HEK293 (cell line): Measurements from ENCODE around the gene TNRC6A.

Experiments used
- ATF2 ChIP-seq: fragments of 450-650 bp; formaldehyde crosslinking; IDR thresholded peaks from 2 replicates; pipeline ENCODE4 v1.5.1; 2016; ENCODE audit warnings: missing biosample characterization, missing genetic modification characterization, low read depth
- EGR2 ChIP-seq: fragments of 450-650 bp; formaldehyde crosslinking; IDR thresholded peaks from 2 replicates; pipeline ENCODE4 v1.5.1; 2016; ENCODE audit warnings: low read depth, missing biosample characterization, missing genetic modification characterization
- REPIN1 ChIP-seq: fragments of 450-650 bp; formaldehyde crosslinking; IDR thresholded peaks from 2 replicates; pipeline ENCODE4 v1.5.1; 2017; ENCODE audit warnings: missing biosample characterization, missing genetic modification characterization, low read depth
- SETDB1 ChIP-seq: IDR thresholded peaks from one replicate; pipeline ENCODE4 v1.6.1; 2017; ENCODE audit warnings: mild to moderate bottlenecking, low read length, moderate library complexity, mixed read lengths; ENCODE audit not compliant: insufficient read length
- ZBTB8A ChIP-seq: fragments of 450-650 bp; formaldehyde crosslinking; IDR thresholded peaks from 2 replicates; pipeline ENCODE4 v1.5.1; 2016; ENCODE audit warnings: missing biosample characterization, missing genetic modification characterization
- ZFP37 ChIP-seq: fragments of 450-650 bp; formaldehyde crosslinking; IDR thresholded peaks from 2 replicates; pipeline ENCODE4 v1.5.1; 2016; ENCODE audit warnings: missing biosample characterization, missing genetic modification characterization
- ZNF223 ChIP-seq: fragments of 450-650 bp; formaldehyde crosslinking; IDR thresholded peaks from 2 replicates; pipeline ENCODE4 v1.5.1; 2016; ENCODE audit warnings: missing biosample characterization, missing genetic modification characterization
- ZNF514 ChIP-seq: fragments of 450-650 bp; formaldehyde crosslinking; IDR thresholded peaks from 2 replicates; pipeline ENCODE4 v1.5.1; 2016; ENCODE audit warnings: missing biosample characterization, missing genetic modification characterization
- ZNF830 ChIP-seq: fragments of 450-650 bp; IDR thresholded peaks from 2 replicates; pipeline ENCODE4 v1.5.0; 2018; ENCODE audit warnings: missing biosample characterization, missing genetic modification characterization, low read depth, mild to moderate bottlenecking, moderate library complexity
- ZSCAN5A ChIP-seq: fragments of 450-650 bp; formaldehyde crosslinking; IDR thresholded peaks from 2 replicates; pipeline ENCODE4 v1.5.1; 2016; ENCODE audit warnings: missing biosample characterization, missing genetic modification characterization
- TF ChIP-seq, protein P1 (sequence below): fragments of 450-650 bp; formaldehyde crosslinking; IDR thresholded peaks from 2 replicates; pipeline ENCODE4 v1.5.1; 2016; ENCODE audit warnings: missing biosample characterization, missing genetic modification characterization
- TF ChIP-seq, protein P2 (sequence below): fragments of 450-650 bp; IDR thresholded peaks from 2 replicates; pipeline ENCODE4 v1.5.1; 2018; ENCODE audit warnings: missing biosample characterization, missing genetic modification characterization
- TF ChIP-seq, protein P3 (sequence below): IDR thresholded peaks from 2 replicates; pipeline ENCODE4 v1.6.1; 2011; ENCODE audit warnings: mild to moderate bottlenecking, low read depth, low read length, borderline replicate concordance

DNA sequence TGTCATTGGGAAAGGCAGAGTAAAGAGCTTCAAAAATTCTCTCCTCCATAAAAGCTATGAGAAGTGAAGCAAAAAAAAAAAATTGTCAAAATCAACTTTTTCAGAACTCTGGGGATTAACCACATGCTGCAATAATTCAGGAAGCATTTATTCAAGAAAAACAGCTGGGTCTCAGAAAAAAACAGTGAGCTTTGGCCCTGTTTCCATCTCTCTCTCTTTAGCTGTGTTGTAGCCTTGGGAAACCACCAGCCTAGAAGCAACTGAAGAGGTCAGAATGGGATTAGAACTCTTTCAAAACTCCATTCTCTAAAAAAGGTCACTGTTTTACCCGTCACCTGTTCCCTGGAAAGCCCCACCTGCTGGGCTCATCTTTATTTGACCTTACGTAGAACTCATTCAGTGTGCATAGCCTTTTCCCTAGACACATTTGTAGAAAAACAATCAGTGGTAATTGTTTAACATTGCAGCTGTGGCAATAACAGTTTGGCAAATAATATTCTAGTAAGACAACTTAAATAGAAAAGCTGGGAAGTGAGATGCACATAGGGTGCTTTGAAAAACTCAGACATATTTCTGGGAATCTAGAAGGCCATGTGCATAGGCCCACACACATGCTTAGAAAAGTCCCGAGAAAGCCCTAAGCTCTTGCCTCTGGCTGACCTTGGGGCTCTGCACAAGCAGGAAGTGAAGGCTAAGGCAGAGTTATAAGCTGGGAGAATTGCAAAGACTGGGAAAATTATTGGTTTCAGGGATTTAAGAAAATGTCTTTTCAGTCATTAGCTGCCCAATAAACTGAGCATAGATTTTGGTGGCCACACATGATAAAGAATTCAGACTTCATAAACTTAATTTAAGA, 134.4 kb downstream of the TNRC6A start:
- TF ChIP-seq, protein P1, sequence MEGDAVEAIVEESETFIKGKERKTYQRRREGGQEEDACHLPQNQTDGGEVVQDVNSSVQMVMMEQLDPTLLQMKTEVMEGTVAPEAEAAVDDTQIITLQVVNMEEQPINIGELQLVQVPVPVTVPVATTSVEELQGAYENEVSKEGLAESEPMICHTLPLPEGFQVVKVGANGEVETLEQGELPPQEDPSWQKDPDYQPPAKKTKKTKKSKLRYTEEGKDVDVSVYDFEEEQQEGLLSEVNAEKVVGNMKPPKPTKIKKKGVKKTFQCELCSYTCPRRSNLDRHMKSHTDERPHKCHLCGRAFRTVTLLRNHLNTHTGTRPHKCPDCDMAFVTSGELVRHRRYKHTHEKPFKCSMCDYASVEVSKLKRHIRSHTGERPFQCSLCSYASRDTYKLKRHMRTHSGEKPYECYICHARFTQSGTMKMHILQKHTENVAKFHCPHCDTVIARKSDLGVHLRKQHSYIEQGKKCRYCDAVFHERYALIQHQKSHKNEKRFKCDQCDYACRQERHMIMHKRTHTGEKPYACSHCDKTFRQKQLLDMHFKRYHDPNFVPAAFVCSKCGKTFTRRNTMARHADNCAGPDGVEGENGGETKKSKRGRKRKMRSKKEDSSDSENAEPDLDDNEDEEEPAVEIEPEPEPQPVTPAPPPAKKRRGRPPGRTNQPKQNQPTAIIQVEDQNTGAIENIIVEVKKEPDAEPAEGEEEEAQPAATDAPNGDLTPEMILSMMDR (tag by site-specific recombination) = no peak
- TF ChIP-seq ZBTB8A (tag by site-specific recombination) (no peak), ZNF830 (no peak), ZFP37 (no peak), ZNF223 (tag by site-specific recombination) (no peak), EGR2 (tag by site-specific recombination) (no peak), ZNF514 (tag by site-specific recombination) (no peak), REPIN1 (tag by site-specific recombination) (no peak), ATF2 (tag by site-specific recombination) (no peak), SETDB1 (no peak), ZSCAN5A (tag by site-specific recombination) (no peak)
- TF ChIP-seq, protein P2, sequence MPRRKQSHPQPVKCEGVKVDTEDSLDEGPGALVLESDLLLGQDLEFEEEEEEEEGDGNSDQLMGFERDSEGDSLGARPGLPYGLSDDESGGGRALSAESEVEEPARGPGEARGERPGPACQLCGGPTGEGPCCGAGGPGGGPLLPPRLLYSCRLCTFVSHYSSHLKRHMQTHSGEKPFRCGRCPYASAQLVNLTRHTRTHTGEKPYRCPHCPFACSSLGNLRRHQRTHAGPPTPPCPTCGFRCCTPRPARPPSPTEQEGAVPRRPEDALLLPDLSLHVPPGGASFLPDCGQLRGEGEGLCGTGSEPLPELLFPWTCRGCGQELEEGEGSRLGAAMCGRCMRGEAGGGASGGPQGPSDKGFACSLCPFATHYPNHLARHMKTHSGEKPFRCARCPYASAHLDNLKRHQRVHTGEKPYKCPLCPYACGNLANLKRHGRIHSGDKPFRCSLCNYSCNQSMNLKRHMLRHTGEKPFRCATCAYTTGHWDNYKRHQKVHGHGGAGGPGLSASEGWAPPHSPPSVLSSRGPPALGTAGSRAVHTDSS (tag by site-specific recombination) = no peak
- TF ChIP-seq, protein P3, sequence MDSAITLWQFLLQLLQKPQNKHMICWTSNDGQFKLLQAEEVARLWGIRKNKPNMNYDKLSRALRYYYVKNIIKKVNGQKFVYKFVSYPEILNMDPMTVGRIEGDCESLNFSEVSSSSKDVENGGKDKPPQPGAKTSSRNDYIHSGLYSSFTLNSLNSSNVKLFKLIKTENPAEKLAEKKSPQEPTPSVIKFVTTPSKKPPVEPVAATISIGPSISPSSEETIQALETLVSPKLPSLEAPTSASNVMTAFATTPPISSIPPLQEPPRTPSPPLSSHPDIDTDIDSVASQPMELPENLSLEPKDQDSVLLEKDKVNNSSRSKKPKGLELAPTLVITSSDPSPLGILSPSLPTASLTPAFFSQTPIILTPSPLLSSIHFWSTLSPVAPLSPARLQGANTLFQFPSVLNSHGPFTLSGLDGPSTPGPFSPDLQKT = no peak
